Pancreas (tissue), 10 donors: Measurements from ENCODE around the gene TRMT112. TPM values are rescaled to one million over a fixed set of nuclear protein-coding genes. Genes with fewer than 3 reads are reported as not detected.

Source experiments
- ATAC-seq, 4 donors: fragments of 200-7000 bp; cut with Tn5 transposase; one replicate each; pipeline versions ENCODE4 v1.8.0 to v1.9.1; 2020; ENCODE audit warnings: mild to moderate bottlenecking in 4 of 4, moderate library complexity in 4 of 4
- DNase-seq, 6 donors: peaks; one replicate each; pipeline ENCODE4 v3.0.0-alpha.2; 2020
- FAIRE-seq: peaks from 2 replicates; lab custom pipeline; 2012; peaks lifted over from hg19 to GRCh38; lab: Jason Lieb, UNC
- H3K27ac ChIP-seq, 4 donors: fragments of 200-600 bp; sonication (generic); 1 replicate in 3 of 4; 2 replicates in 1 of 4; pipeline versions ENCODE4 v1.5.0 to v1.8.0; 2020
- H3K27me3 ChIP-seq, 4 donors: fragments of 200-600 bp; one replicate each; pipeline ENCODE4 v1.8.0; 2021
- H3K36me3 ChIP-seq, 3 donors: fragments of 200-600 bp; sonication (generic) in 1 of 3; one replicate each; pipeline versions ENCODE4 v1.5.0 to v1.8.0; 2020 to 2021
- H3K4me1 ChIP-seq, 3 donors: fragments of 200-600 bp; one replicate each; pipeline ENCODE4 v1.8.0; 2021
- H3K4me3 ChIP-seq, 4 donors: fragments of 200-600 bp; sonication (generic) in 2 of 4; one replicate each; pipeline versions ENCODE4 v1.5.0 to v1.8.0; 2020 to 2021
- H3K9me3 ChIP-seq, 4 donors: fragments of 200-600 bp; one replicate each; pipeline ENCODE4 v1.8.0; 2021
- WGBS, 2 donors: extraction: QIAGEN DNeasy Blood & Tissue Kit; methylation state at CpG; one replicate each; pipeline ENCODE4 v1.1.7; 2013; 5-methylcytosine and 5-hydroxymethylcytosine counted together
- intact Hi-C, 3 donors: fragments of 100-400 bp; cut with DNase I; formaldehyde crosslinking; loops; one replicate each; pipeline versions ENCODE4 v1.11.1 to v1.14.2; 2022
- polyA plus RNA-seq, 2 donors: library from polyadenylated mRNA; stranded (reverse); fragments of 200-250 nt; gene quantifications; one replicate each; pipeline ENCODE4 v1.2.3, GENCODE V29; 2013
- total RNA-seq, 6 donors: library from RNA; stranded (reverse); fragmentation: NEBNext Ultra II Directional in 4 of 6; extraction: Animal tissue kit (Norgen Biotek cat#: 25700) in 4 of 6; gene quantifications; one replicate each; pipeline versions ENCODE4 v1.2.1 to v1.2.4, GENCODE V29; 2021 to 2023
- TF ChIP-seq, protein P1 (sequence below), 4 donors: fragments of 200-600 bp; sonication (generic) in 3 of 4; IDR thresholded peaks; one replicate each; pipeline versions ENCODE4 v1.5.0 to v1.8.0; 2021; ENCODE audit warnings: antibody characterized with exemption in 4 of 4
- donor health status: healthy with polysubstance abuse.
- donor health status: DM: no; HTN: no; CAD: no; lungs with moderate emphysema.
- donor health status: DM: no; HTN: no; CAD: no.
- donor health status: control.
- donor health status: control.
- donor health status: Bipolar disorder and iron deficiency.
- donor health status: DM: yes; HTN: yes; CAD: no.
- donor health status: DM: no; HTN: no; CAD: no.
- donor health status: DM: no; HTN: no; CAD: no.
- donor health status: DM: yes; HTN: yes; CAD: no.

The TRMT112 gene
- total and polyA plus RNA-seq, 8 donors = 53.3 to 157 (median 73.5) TPM

DNA sequence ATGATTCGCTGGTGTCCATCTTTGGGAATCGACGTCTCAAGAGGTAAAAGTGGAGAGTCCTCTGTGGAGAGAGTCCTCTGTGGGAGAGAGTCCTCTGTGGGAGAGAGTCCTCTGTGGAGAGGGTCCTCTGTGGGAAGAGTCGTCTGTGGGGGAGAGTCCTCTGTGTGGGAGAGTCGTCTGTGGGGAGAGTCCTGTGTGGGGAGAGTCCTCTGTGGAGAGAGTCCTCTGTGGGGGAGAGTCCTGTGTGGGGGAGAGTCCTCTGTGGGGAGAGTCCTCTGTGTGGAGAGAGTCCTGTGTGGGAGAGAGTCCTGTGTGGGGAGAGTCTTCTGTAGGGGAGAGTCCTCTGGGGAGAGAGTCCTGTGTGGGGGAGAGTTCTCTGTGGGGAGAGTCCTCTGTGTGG is 3.7 kb upstream of the TRMT112 start:
- Histone ChIP-seq H3K27ac (peak overlapping the region; percentile 26 to 57 (median 48)), H3K36me3 (peaks cover 0 to under 1% (median 0%) of the 10 kb centered on the region in 3 donors), H3K9me3 (no peaks in the 10 kb centered on the region), H3K4me1 (peaks cover 6 to 10% (median 7%) of the 10 kb centered on the region in 3 donors), H3K27me3 (no peaks in the 10 kb centered on the region), H3K4me3 (no peak overlapping the region)
- no peak for FAIRE-seq
- TF ChIP-seq, protein P1, sequence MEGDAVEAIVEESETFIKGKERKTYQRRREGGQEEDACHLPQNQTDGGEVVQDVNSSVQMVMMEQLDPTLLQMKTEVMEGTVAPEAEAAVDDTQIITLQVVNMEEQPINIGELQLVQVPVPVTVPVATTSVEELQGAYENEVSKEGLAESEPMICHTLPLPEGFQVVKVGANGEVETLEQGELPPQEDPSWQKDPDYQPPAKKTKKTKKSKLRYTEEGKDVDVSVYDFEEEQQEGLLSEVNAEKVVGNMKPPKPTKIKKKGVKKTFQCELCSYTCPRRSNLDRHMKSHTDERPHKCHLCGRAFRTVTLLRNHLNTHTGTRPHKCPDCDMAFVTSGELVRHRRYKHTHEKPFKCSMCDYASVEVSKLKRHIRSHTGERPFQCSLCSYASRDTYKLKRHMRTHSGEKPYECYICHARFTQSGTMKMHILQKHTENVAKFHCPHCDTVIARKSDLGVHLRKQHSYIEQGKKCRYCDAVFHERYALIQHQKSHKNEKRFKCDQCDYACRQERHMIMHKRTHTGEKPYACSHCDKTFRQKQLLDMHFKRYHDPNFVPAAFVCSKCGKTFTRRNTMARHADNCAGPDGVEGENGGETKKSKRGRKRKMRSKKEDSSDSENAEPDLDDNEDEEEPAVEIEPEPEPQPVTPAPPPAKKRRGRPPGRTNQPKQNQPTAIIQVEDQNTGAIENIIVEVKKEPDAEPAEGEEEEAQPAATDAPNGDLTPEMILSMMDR (IDR thresholded peaks at IDR 0.05) = no peak
- intact Hi-C loops = no loop called here
- no peak for ATAC-seq
- peak in 1 of 6 donors; percentile 9 for DNase-seq
- WGBS, 2 donors = 76 to 81% methylated on average over 5 of the region's 5 CpGs

DNA sequence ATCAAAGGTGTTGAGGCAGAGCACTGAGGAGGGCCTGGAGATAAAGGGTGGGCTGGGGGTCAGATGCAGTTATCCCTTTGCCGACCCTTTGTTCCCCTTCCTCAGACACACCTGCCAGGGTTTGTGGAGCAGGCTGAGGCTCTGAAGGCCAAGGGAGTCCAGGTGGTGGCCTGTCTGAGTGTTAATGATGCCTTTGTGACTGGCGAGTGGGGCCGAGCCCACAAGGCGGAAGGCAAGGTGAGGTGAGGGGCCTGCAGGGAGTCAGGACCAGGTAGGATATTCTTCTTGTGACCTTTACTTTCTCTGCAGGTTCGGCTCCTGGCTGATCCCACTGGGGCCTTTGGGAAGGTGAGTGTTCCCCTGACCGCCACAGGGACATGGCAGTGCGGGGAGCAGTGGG is 3.2 kb upstream of the TRMT112 start:
- TF ChIP-seq, protein P1 (IDR thresholded peaks at IDR 0.05) = no peak
- FAIRE-seq = no peak
- Histone ChIP-seq H3K27ac (no peak overlapping the region), H3K9me3 (no peaks in the 10 kb centered on the region), H3K4me3 (no peak overlapping the region), H3K4me1 (peaks cover 7 to 10% (median 7%) of the 10 kb centered on the region in 3 donors), H3K27me3 (no peaks in the 10 kb centered on the region), H3K36me3 (peaks cover 0 to 4% (median 3%) of the 10 kb centered on the region in 3 donors)
- no peak for ATAC-seq
- peak in 1 of 6 donors; percentile 13 for DNase-seq
- 92 to 93% methylated on average over 7 of the region's 7 CpGs for WGBS, 2 donors
- intact Hi-C loops = no loop called here

DNA sequence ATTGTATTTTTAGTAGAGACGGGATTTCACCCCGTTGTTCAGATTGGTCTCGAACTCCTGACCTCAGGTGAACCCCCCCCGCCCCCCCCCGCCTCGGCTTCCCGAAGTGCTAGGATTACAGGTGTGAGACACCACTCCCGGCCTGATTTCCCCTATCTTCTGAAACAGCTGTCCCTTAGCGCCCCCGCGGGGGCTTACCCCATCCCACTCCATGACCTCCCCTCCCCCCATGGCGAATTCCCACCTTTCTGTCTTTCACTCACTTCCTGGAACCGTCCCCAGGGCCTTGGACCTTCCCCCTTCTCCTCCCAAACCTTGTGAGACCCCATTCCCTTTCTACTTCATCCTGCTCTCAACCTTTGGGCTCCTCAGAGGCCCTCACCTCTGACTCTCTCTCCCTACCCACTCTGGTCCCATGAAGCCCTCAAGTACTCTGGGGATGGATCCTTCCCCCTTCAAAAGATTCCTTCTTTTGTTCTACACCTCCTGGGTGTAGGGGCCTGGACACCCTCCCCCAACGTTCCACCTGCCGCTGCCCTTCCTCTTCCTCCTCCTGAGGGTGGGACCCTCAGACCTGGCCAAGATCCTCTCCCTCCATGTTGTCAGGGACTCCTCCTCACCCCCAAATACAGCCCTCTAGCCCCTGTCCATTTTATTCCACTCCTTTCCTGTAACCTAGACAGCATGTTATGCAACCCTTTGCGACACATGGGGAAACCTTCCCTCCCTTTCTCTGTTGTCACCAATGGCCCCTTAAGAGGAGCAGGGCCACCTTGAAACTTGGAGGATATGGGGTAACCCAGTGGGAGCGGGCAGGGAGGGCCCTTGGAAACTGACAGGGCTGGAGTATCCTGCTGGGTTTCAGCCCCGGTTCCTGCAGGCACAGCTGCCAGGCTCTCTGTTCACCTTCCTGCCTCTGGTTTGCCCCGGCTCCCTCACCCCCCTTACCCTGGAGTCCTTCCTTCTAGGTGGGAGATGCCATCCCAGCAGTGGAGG is 1.7 kb upstream of the TRMT112 start:
- peak overlapping the region; percentile 98 to 99 (median 99) for H3K27ac ChIP-seq
- 19 to 20% methylated on average over 18 to 19 of the region's 19 CpGs for WGBS, 2 donors
- intact Hi-C loops = no loop called here
- ATAC-seq = no peak
- peak overlapping the region; percentile 40 to 84 (median 74) for H3K4me3 ChIP-seq
- peaks cover 7 to 10% (median 7%) of the 10 kb centered on the region in 3 donors for H3K4me1 ChIP-seq
- TF ChIP-seq, protein P1 (IDR thresholded peaks at IDR 0.05) = no peak
- H3K27me3 ChIP-seq = no peaks in the 10 kb centered on the region
- peaks cover 0 to 16% (median 10%) of the 10 kb centered on the region in 3 donors for H3K36me3 ChIP-seq
- peak in 3 of 6 donors; percentile 48 to 59 (median 54) for DNase-seq
- no peaks in the 10 kb centered on the region for H3K9me3 ChIP-seq
- no peak for FAIRE-seq

DNA sequence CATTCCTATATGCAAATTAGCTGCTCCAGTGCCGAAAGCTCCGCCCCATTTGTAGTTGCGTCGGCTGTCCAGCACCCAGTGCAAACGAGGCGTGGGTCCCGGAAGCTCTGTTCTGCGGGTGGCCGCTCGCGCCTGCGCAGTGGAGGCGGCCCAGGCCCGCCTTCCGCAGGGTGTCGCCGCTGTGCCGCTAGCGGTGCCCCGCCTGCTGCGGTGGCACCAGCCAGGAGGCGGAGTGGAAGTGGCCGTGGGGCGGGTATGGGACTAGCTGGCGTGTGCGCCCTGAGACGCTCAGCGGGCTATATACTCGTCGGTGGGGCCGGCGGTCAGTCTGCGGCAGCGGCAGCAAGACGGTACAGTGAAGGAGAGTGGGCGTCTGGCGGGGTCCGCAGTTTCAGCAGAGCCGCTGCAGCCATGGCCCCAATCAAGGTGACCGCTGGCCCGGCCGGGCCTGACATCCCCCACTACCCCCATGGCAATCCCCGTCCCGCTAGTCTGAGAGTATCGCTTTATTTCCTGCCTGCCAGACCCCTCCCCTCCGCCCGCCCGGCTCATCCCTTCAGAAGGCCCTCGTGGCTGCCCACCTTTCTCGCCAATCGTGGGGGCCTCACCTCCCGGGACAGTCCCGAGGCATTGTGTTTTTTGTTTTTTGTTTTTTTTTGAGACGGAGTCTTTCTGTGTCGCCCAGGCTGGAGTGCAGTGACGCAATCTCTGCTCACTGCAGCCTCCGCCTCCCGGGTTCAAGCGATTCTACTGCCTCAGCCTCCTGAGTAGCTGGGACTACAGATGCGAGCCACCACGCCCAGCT is 804 bp upstream of the TRMT112 start, which contains the start of gene PRDX5:
Gene PRDX5, plus strand, starts transcription at position 161 of the 805 bp plus-strand sequence. Its CDS starts 95 bp downstream, at position 256.
- Histone ChIP-seq H3K27ac (peak within 1 kb of the TSS; percentile 98 to 99 (median 99)), H3K27me3 (no peaks in the 10 kb centered on the region), H3K4me1 (peaks cover 7 to 10% (median 7%) of the 10 kb centered on the region in 3 donors), H3K9me3 (no peaks in the 10 kb centered on the region), H3K36me3 (peaks cover 0 to 16% (median 10%) of the 10 kb centered on the region in 3 donors), H3K4me3 (peak within 1 kb of the TSS; percentile 66 to 84 (median 74))
- ATAC-seq = peak; percentile 87 to 92 (median 88)
- no peak for FAIRE-seq
- intact Hi-C loops = no loop called here
- 1% methylated on average over 53 to 61 of the region's 61 CpGs for WGBS, 2 donors
- TF ChIP-seq, protein P1 (IDR thresholded peaks at IDR 0.05) = peak in 2 of 4 donors; percentile 9 to 20
- DNase-seq = peak; percentile 96 to 99 (median 96)
